Stimulated activated CD4-positive, alpha-beta T cell treated with anti-CD3 and anti-CD28 coated beads, Interleukin-15, amount 100 ng/mL, for 1 hour (primary cell): ENCODE data around the gene EIF4ENIF1.
"Not testable (repeated sequence)": the region's sequence is repeated elsewhere in the genome, so short reads cannot be mapped to it uniquely, and the experiment has no call there.

Experiments used
- DNase-seq, 2 donors: peaks; one replicate each; pipeline ENCODE4 v3.0.0-alpha.2; 2020; ENCODE audit warnings: low read depth in 1 of 2, low spot score in 1 of 2

The EIF4ENIF1 gene

DNA sequence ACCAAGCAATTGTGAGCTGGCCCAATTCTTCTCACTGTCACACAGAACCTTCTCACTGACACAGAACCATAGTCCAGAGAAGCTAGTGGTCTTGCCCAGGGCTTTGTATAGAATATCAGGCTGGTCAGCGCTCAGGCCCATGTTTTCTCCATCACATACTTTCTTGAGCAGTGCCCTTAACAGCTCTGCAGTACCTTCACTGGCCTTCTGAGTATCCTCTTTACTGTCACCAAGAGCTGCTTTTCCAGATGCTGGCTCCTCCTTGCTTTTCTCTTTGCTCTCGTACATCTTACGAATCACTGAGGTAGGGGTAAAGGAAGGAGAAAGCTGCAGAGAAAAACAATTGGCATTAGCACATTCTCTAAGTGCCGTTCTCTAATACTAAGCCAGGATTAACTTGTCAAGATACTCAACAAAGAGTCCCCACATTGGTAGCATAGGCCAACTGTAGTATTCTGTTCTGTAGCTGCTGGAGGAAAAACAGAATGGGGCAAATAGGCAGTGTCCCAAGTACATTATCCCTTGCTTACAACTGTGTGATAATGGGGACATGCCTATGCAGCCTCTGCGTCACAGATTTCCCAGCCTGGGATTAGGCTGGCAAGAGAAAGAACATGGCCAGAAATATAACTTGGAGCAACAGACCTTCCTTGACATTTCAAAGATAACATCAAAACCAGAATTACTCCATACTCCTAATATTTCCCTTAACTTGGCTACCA, 46.7 kb downstream of the EIF4ENIF1 start:
- DNase-seq = no peak

DNA sequence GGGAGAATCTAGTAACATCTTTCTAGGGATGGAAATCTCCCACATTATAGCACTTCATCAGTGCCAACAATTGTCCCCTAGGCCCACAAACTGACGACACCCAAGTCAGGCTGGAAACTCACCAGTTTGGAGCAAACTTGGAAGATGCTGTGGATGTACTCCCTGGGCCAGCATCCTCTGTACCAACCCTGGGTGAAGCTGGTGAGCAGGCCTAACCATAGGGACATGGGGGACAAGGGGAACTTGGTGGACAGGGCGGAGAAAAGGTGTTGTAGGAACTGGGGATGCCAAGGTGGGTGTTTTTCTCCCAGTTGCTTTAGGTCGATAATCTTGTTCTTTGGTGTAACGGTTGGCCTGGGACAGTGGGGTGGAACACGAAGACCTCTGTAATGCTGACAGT, 48.0 kb downstream of the EIF4ENIF1 start:
- no peak for DNase-seq

DNA sequence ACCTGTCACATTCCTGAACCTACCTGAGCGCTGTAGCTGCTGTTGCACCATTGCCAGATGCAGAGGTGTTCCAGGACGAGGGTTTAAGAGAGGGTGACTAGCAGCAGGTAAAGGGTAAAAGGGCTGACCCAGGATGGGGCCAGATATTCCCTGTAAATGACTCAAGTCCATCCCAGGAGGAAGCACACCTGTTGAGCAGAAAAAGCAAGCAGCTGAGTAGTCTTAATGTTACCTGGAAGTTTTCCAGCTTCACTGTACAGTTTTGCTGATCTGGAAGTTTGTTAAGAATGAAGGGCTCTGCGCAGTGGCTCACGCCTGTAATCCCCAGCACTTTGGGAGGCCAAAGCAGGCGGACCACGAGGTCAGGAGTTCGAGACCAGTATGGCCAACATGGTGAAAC, 49.0 kb downstream of the EIF4ENIF1 start:
- no peak for DNase-seq

DNA sequence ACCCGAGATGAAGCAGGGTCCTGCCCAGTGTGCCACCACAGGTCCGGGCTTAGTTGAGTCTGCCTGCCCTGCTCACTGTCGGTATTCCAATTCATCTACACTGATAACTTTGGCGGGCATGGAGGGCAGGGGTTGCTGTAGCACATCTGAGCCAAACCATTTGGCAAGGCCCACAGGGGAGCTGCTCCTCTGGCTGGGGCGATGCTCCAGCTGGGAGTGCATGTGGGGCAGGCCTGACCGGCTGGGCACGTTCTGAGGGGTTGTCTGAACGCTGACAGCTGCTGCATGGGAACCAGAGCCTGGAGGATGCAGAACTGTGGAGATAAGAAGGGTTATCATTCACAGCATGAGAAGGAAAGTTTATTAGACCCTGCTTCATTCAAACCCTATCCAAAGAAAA, 49.8 kb downstream of the EIF4ENIF1 start:
- DNase-seq = no peak

DNA sequence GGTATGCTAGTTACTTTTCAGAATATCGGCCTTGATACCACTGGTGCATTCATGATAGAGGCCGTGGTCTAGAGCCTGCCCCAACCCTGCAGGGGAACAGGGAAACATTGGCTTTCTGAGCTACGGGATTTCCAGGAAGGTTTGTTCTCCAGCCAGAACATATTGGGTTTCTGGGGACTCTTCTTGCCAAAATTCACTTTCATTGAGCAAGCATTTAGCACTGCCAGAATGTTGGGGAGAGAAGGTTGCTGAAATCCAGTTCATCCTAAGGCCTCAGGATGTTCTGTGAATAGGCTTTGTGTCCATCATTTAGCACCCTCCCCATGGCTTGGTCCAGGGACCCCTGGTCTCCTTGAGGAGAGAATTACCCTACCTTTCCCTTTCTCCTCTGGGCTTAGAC, 53.5 kb downstream of the EIF4ENIF1 start:
- no peak for DNase-seq

DNA sequence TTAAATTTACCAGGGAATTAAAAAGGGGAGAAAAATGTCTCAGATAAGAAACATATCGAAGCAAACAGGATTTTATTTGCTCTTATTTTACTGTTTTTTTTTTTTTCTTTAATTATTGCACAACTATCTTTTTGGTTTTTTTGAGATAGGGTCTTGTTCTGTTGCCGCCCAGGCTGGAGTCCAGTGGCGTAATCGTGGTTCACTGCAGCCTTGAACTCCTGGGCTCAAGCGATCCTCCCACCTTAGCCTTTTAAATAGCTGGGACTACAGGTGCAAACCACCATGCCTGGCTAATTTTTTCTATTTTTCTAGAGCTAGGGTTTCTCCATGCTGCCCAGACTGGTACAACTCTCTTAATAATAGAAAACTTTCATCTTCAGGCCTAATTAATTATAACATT, 57.7 kb downstream of the EIF4ENIF1 start:
- no peak for DNase-seq

DNA sequence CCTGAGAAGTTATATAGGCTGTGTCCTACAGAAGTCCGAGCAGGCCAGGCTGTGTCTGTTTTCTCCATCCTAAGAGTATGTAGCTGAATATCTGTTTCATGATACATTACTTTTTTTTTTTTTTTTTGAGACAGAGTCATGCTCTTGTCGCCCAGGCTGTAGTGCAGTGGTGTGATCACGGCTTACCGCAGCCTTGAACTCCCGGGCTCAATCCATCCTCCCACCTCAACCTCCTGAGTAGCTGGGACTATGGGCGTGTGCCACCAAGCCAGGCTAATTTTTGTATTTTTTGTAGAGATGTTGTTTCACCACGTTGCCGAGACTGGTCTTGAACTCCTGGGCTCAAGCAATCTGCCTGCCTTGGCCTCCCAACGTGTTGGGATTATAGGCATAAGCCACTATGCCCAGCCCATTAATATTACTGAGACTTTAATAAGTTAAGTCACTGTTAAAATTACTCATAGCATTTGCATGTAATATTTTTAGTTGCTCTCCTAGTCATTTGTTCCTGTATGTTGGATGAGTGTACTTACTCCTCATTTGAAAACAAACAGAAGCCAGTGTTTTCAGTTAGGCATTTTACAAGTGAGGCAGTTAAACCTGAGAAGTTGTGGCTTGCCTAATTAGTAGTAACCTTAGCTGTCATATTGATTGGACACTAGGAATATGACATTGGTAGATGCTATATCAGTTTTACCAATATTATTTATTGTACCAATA, 64.2 kb downstream of the EIF4ENIF1 start:
- no peak for DNase-seq

DNA sequence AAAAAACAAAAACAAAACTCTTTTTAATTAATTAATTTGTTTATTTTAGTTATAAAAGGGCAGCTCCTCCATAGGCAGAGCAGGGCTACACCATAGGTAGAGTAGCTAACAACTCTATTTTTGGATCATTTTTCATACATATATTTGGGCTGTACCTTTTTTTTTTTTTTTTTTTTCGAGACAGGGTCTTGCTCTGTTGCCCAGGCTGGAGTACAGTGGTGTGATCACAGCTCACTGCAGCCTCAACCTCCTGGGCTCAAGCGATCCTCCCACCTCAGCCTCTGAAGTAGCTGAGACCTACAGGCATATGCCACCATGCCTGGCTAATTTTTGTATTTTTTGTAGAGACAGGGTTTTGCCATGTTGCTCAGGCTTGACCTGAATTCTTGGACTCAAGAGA, 87.3 kb downstream of the EIF4ENIF1 start:
- not testable (repeated sequence) for DNase-seq

DNA sequence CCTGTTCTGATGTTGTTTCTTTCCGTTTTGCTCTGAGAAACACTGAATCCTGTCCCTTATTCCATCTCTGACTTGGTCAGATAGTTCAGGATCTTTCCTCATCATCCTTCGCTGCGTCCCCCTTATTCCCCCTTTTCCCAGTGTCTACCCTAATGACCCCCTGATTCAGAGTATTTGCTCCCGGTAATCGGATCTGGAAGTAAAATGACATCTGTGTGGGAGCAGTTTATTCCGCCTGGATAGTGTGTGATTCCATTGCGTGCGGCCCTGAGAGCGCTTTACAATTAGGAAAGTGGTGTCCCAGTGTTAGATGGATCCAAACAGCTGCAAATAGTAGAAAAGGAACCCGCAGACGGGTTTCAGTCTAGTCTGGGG, 89.6 kb downstream of the EIF4ENIF1 start:
- DNase-seq = no peak

DNA sequence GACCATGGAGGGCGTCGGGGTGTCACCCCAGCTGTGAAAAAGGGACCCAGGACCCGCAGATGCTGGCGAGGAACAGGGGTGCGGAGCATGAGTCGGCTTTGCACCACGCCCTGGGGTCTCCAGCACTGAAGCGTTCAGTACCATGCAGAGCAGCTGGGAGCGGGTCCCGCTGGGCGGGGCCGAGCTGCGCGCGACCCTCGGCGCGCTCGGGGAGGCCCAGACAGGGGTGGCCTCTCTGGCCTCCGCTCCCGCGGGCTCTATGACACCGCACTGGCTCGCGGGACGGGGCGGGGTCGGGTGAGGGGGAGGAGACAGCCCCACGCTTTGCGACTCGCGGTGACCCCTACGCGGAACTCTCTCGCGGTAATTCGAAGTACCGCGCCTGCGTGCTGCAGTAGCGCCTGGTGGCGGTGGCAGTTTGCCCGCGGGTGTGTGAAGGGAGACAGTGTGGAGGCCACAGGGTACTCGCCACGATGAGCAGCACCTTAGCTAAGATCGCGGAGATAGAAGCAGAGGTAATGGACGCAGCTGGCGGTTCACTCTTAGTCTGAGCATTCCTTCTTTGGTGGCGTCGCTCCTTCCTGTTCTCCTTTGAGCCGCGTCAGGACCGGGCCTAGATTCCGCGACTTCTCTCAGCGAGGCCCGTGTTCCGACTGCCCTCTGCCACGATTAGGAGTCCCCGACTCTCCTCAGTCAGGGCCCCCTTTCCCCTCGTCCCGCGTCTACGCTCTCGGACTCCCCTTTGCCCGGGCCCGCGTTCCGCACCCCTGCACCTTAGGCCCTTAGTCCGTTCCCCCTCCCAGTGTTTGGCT, 90.2 kb downstream of the EIF4ENIF1 start, which contains the start of gene DRG1:
Gene DRG1, plus strand, starts transcription at position 394 of the 812 bp plus-strand sequence. Its CDS starts 80 bp downstream, at position 474.
- DNase-seq = peak; percentile 93 to 97

DNA sequence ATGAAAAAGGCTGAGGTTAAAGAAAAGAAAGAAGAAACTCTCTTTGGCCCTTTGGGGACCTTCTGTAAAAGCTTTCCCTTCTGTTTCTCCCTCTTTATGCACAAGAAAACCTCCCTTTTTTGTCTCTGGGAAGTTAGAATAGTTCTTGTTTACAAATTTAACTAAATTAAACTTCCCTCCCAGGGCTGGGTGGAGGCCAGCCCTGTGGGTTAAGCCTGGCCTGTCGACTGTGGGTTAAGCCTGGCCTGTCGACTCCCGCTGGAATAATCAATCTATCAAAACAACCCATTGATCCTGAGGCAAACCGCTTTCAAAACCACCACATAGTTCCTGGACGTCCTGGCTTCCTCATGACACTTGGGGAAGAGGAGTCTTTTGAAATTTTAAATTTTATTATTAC, 91.4 kb downstream of the EIF4ENIF1 start:
- no peak for DNase-seq

DNA sequence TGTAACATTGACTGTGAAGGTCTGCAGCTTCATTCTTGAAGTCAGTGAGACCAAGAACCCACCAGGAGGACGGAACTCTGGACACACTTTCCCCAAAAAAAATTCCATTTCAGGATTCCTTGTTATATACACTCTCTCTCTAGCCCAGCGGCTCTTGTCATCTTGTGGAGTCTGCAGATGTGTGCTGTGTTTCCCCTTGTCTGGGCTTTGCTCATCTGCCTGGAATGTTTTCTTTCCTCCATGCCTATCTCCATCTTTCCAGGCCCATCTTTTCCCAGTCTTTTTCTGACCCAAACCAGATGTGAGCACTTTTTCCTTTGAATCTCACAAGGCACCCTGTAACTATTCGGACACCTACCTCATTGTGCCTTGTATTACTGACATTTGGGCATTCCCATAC, 95.3 kb downstream of the EIF4ENIF1 start:
- DNase-seq = no peak

DNA sequence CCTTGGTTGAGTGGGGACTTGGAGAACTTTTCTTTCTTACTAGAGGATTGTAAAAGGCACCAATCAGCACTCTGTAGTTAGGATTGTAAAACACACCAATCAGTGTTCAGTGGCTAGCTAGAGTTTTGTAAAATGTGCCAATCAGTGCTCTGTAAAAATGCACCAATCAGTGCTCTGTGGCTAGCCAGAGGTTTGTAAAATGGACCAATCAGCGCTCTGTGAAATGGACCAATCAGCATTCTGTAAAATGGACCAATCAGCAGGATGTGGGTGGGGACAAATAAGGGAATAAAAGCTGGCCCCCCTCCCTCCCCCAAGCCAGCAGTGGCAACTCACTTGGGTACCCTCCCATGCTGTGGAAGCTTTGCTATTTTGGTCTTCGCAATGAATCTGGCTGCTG, 95.7 kb downstream of the EIF4ENIF1 start:
- no peak for DNase-seq
